Neural progenitor cell (in vitro differentiated cells): ENCODE results near the gene MED12L. TPM values are rescaled to one million over a fixed set of nuclear protein-coding genes. Genes with fewer than 3 reads are reported as not detected.

ENCODE experiments used
- DNase-seq: peaks from one replicate; pipeline ENCODE4 v3.0.0-alpha.2; 2016; ENCODE audit warnings: low spot score
- H2AFZ ChIP-seq: fragments of 200-600 bp; sonication (generic); replicated peaks from 2 replicates; pipeline ENCODE4 v1.6.1; 2016; ENCODE audit warnings: antibody characterized with exemption
- H3F3A ChIP-seq: fragments of 200-600 bp; sonication (generic); 2 replicates; pipeline ENCODE4 v1.6.1; 2016; ENCODE audit warnings: antibody characterized with exemption, low read depth
- H3K27ac ChIP-seq: fragments of 200-600 bp; sonication (generic); 2 replicates; pipeline ENCODE4 v1.5.1; 2016; ENCODE audit warnings: mild to moderate bottlenecking
- H3K27me3 ChIP-seq: fragments of 200-600 bp; sonication (generic); 2 replicates; pipeline ENCODE4 v1.6.1; 2016; ENCODE audit warnings: mild to moderate bottlenecking, moderate library complexity
- H3K36me3 ChIP-seq: fragments of 200-600 bp; sonication (generic); 2 replicates; pipeline ENCODE4 v1.5.1; 2016
- H3K4me1 ChIP-seq: fragments of 200-600 bp; sonication (generic); 2 replicates; pipeline ENCODE4 v1.6.1; 2016; ENCODE audit warnings: mixed run types
- H3K4me2 ChIP-seq: fragments of 200-600 bp; sonication (generic); 2 replicates; pipeline ENCODE4 v1.6.1; 2016
- H3K4me3 ChIP-seq: fragments of 200-600 bp; sonication (generic); 2 replicates; pipeline ENCODE4 v1.5.1; 2016
- H3K79me2 ChIP-seq: fragments of 200-600 bp; sonication (generic); 2 replicates; pipeline ENCODE4 v1.6.1; 2016; ENCODE audit warnings: low read depth
- H3K9ac ChIP-seq: fragments of 200-600 bp; sonication (generic); 2 replicates; pipeline ENCODE4 v1.6.1; 2016
- H3K9me3 ChIP-seq: fragments of 200-600 bp; sonication (generic); 2 replicates; pipeline ENCODE4 v1.5.1; 2016; ENCODE audit warnings: low read depth
- H4K20me1 ChIP-seq: fragments of 200-600 bp; sonication (generic); 2 replicates; pipeline ENCODE4 v1.6.1; 2016; ENCODE audit warnings: low read depth
- H3K27ac Mint-ChIP-seq: 3 replicates; pipeline ENCODE4 v1.8.0; 2021; ENCODE audit warnings: mixed read lengths
- H3K27me3 Mint-ChIP-seq: 2 replicates; pipeline ENCODE4 v1.8.0; 2022; ENCODE audit warnings: low read depth, mild to moderate bottlenecking, inconsistent platforms, moderate library complexity, mixed read lengths; ENCODE audit not compliant: insufficient read depth
- H3K36me3 Mint-ChIP-seq: 3 replicates; pipeline ENCODE4 v1.8.0; 2021; ENCODE audit warnings: mixed read lengths
- H3K4me1 Mint-ChIP-seq: 3 replicates; pipeline ENCODE4 v1.8.0; 2021; ENCODE audit warnings: mixed read lengths
- H3K4me3 Mint-ChIP-seq: 3 replicates; pipeline ENCODE4 v1.8.0; 2021; ENCODE audit warnings: mild to moderate bottlenecking, moderate library complexity, mixed read lengths
- H3K9me3 Mint-ChIP-seq: 3 replicates; pipeline ENCODE4 v1.8.0; 2020; ENCODE audit warnings: mixed read lengths
- CTCF ChIP-seq: fragments of 200-600 bp; sonication (generic); IDR thresholded peaks from 2 replicates; pipeline ENCODE4 v1.5.1; 2017; ENCODE audit warnings: antibody characterized with exemption, mild to moderate bottlenecking
- EZH2 ChIP-seq: fragments of 200-600 bp; sonication (generic); IDR thresholded peaks from 2 replicates; pipeline ENCODE4 v1.6.1; 2017; ENCODE audit warnings: antibody characterized with exemption, mild to moderate bottlenecking, moderate library complexity
- EZH2phosphoT487 ChIP-seq: fragments of 200-600 bp; sonication (generic); IDR thresholded peaks from 2 replicates; pipeline ENCODE4 v1.6.1; 2017; ENCODE audit warnings: antibody characterized with exemption
- total RNA-seq: library from RNA; depleted of rRNA; stranded (reverse); fragments of >200 nt; gene quantifications from 2 replicates; pipeline ENCODE4 v1.2.3, GENCODE V29; 2015; ENCODE audit warnings: low replicate concordance

Gene MED12L
- total RNA-seq, 1 donor from 2014 or later = 16.5 TPM

- TF ChIP-seq EZH2phosphoT487 = no peak
- H3K27me3 ChIP-seq = no peaks in the 10 kb centered on the region
- H2AFZ ChIP-seq = no peak overlapping the region
- no peaks in the 10 kb centered on the region for H3K4me1 ChIP-seq
- Mint-ChIP-seq H3K27me3 (no peaks in the 10 kb centered on the region), H3K4me3 (no peak overlapping the region), H3K27ac (peak overlapping the region; percentile 31), H3K4me1 (peaks cover 9% of the 10 kb centered on the region), H3K9me3 (no peaks in the 10 kb centered on the region), H3K36me3 (peaks cover 3% of the 10 kb centered on the region)
- no peaks in the 10 kb centered on the region for H3K36me3 ChIP-seq
- no peak overlapping the region for H3K4me2 ChIP-seq
- no peak overlapping the region for H3K4me3 ChIP-seq
- no peaks in the 10 kb centered on the region for H3K9me3 ChIP-seq
- no peaks in the 10 kb centered on the region for H3K79me2 ChIP-seq
- no peak overlapping the region for H3K9ac ChIP-seq
- peak; percentile 27 for DNase-seq
- no peaks in the 10 kb centered on the region for H4K20me1 ChIP-seq
- no peaks in the 10 kb centered on the region for H3F3A ChIP-seq
- H3K27ac ChIP-seq = no peak overlapping the region
Observed at GRCh38 chr3:151265866-151266265, 180.4 kb downstream of the MED12L start.

- H3K27me3 ChIP-seq = no peaks in the 10 kb centered on the region
- H3K9ac ChIP-seq = no peak overlapping the region
- H4K20me1 ChIP-seq = no peaks in the 10 kb centered on the region
- Mint-ChIP-seq H3K4me1 (peaks cover 9% of the 10 kb centered on the region), H3K27me3 (no peaks in the 10 kb centered on the region), H3K36me3 (peaks cover 3% of the 10 kb centered on the region), H3K27ac (no peak overlapping the region), H3K9me3 (no peaks in the 10 kb centered on the region), H3K4me3 (no peak overlapping the region)
- H3K79me2 ChIP-seq = no peaks in the 10 kb centered on the region
- H3K4me3 ChIP-seq = no peak overlapping the region
- no peaks in the 10 kb centered on the region for H3F3A ChIP-seq
- H3K4me2 ChIP-seq = no peak overlapping the region
- H3K36me3 ChIP-seq = no peaks in the 10 kb centered on the region
- H3K9me3 ChIP-seq = no peaks in the 10 kb centered on the region
- no peak for DNase-seq
- H3K4me1 ChIP-seq = no peaks in the 10 kb centered on the region
- no peak overlapping the region for H2AFZ ChIP-seq
- no peak overlapping the region for H3K27ac ChIP-seq
- TF ChIP-seq CTCF = no peak
- TF ChIP-seq EZH2 = no peak
- no peak for TF ChIP-seq EZH2phosphoT487
Observed at GRCh38 chr3:151267066-151267465, 181.6 kb downstream of the MED12L start.

GRCh38 chr3:151268267-151269235, 183.1 kb downstream of the MED12L start:
- no peaks in the 10 kb centered on the region for H3K4me1 ChIP-seq
- H3K4me3 Mint-ChIP-seq = no peak overlapping the region
- H3K9me3 Mint-ChIP-seq = no peaks in the 10 kb centered on the region
- peaks cover 9% of the 10 kb centered on the region for H3K4me1 Mint-ChIP-seq
- H3K27me3 Mint-ChIP-seq = no peaks in the 10 kb centered on the region
- H2AFZ ChIP-seq = no peak overlapping the region
- H3K36me3 ChIP-seq = no peaks in the 10 kb centered on the region
- no peak overlapping the region for H3K27ac Mint-ChIP-seq
- no peak overlapping the region for H3K4me2 ChIP-seq
- no peak overlapping the region for H3K4me3 ChIP-seq
- H3K9me3 ChIP-seq = no peaks in the 10 kb centered on the region
- no peaks in the 10 kb centered on the region for H4K20me1 ChIP-seq
- no peak overlapping the region for H3K27ac ChIP-seq
- DNase-seq = no peak
- peaks cover 3% of the 10 kb centered on the region for H3K36me3 Mint-ChIP-seq
- H3K9ac ChIP-seq = no peak overlapping the region
- H3K27me3 ChIP-seq = no peaks in the 10 kb centered on the region
- H3K79me2 ChIP-seq = no peaks in the 10 kb centered on the region
- H3F3A ChIP-seq = no peaks in the 10 kb centered on the region
- TF ChIP-seq EZH2 = no peak
- TF ChIP-seq CTCF = no peak
- no peak for TF ChIP-seq EZH2phosphoT487

GRCh38 chr3:151269631-151270030, 184.2 kb downstream of the MED12L start:
- Histone ChIP-seq H3K4me3 (no peak overlapping the region), H3K9me3 (no peaks in the 10 kb centered on the region), H3K79me2 (no peaks in the 10 kb centered on the region), H3K9ac (no peak overlapping the region), H3K4me2 (no peak overlapping the region), H2AFZ (no peak overlapping the region), H3K36me3 (no peaks in the 10 kb centered on the region), H3K27me3 (no peaks in the 10 kb centered on the region), H3K27ac (no peak overlapping the region), H3K4me1 (no peaks in the 10 kb centered on the region), H3F3A (no peaks in the 10 kb centered on the region), H4K20me1 (no peaks in the 10 kb centered on the region)
- Mint-ChIP-seq H3K9me3 (no peaks in the 10 kb centered on the region), H3K36me3 (peaks cover 3% of the 10 kb centered on the region), H3K4me3 (no peak overlapping the region), H3K27ac (no peak overlapping the region), H3K4me1 (peaks cover 9% of the 10 kb centered on the region), H3K27me3 (no peaks in the 10 kb centered on the region)
- DNase-seq = no peak
- TF ChIP-seq EZH2 = no peak
- TF ChIP-seq CTCF = no peak
- no peak for TF ChIP-seq EZH2phosphoT487
